Activated CD8-positive, alpha-beta memory T cell treated with anti-CD3 and anti-CD28 coated beads for 1 hour (primary cell): ENCODE data around the gene TOP1.
"Not testable (repeated sequence)": the region's sequence is repeated elsewhere in the genome, so short reads cannot be mapped to it uniquely, and the experiment has no call there.

Source experiments
- DNase-seq, 2 donors: peaks; one replicate each; pipeline ENCODE4 v3.0.0-alpha.2; 2020; ENCODE audit warnings: low read depth in 1 of 2; ENCODE audit errors: extremely low read depth in 1 of 2

TOP1 gene

GRCh38 chr20:41125530-41126457 is 97.2 kb downstream of the TOP1 start:
- DNase-seq: no peak

- DNase-seq: no peak
Observed at GRCh38 chr20:41126719-41127118, 98.1 kb downstream of the TOP1 start.

- not testable (repeated sequence) for DNase-seq
Observed at GRCh38 chr20:41128317-41128716, 99.7 kb downstream of the TOP1 start.

GRCh38 chr20:41131594-41132387 is 103.2 kb downstream of the TOP1 start:
- no peak for DNase-seq

GRCh38 chr20:41132388-41132775 is 103.8 kb downstream of the TOP1 start:
- DNase-seq: not testable (repeated sequence)

GRCh38 chr20:41133709-41134361 is 105.2 kb downstream of the TOP1 start:
- no peak for DNase-seq

GRCh38 chr20:41134362-41135186 is 106.0 kb downstream of the TOP1 start:
- no peak for DNase-seq

- peak in 1 of 2 donors; percentile 43 for DNase-seq
Observed at GRCh38 chr20:41135187-41135887, 106.7 kb downstream of the TOP1 start.

- no peak for DNase-seq
Observed at GRCh38 chr20:41135888-41136679, 107.5 kb downstream of the TOP1 start.

GRCh38 chr20:41136680-41137613 is 108.3 kb downstream of the TOP1 start, which contains the start of gene PLCG1:
PLCG1 (plus strand) TSS chr20:41137543; CDS start chr20:41137642, 99 bp downstream.
- DNase-seq: peak in 1 of 2 donors; percentile 73

GRCh38 chr20:41137614-41138474 is 109.2 kb downstream of the TOP1 start:
- peak in 1 of 2 donors; percentile 48 for DNase-seq

- DNase-seq: peak in 1 of 2 donors; percentile 28
Observed at GRCh38 chr20:41138475-41139226, 110.0 kb downstream of the TOP1 start.

GRCh38 chr20:41139227-41140093 is 110.8 kb downstream of the TOP1 start:
- no peak for DNase-seq

GRCh38 chr20:41140226-41141133 is 111.9 kb downstream of the TOP1 start:
- DNase-seq: no peak
